ENCODE results near the gene GBE1.

DNA sequence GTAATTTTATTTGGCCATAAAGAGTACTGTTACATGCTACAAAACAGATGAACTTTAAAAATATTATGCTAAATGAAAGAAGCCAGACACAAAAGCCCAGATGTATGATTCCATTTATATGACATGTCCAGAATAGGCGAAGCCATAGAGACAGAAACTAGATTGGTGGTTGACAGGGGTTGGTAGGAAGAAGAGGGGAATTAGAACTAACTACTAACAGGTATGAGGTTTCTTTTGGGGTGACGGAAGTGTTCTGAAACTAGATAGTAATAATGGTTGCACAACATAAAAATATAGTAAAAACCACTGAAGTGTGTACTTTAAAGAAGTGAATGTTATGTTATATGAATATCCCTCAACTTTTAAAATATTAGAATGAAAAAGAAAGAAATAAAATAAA, 66.1 kb downstream of the GBE1 start:
- no peak for TF ChIP-seq EZH2phosphoT487 (conservative IDR thresholded peaks at IDR 0.05; ENCODE audit: low read length)
- TF ChIP-seq, protein P1, sequence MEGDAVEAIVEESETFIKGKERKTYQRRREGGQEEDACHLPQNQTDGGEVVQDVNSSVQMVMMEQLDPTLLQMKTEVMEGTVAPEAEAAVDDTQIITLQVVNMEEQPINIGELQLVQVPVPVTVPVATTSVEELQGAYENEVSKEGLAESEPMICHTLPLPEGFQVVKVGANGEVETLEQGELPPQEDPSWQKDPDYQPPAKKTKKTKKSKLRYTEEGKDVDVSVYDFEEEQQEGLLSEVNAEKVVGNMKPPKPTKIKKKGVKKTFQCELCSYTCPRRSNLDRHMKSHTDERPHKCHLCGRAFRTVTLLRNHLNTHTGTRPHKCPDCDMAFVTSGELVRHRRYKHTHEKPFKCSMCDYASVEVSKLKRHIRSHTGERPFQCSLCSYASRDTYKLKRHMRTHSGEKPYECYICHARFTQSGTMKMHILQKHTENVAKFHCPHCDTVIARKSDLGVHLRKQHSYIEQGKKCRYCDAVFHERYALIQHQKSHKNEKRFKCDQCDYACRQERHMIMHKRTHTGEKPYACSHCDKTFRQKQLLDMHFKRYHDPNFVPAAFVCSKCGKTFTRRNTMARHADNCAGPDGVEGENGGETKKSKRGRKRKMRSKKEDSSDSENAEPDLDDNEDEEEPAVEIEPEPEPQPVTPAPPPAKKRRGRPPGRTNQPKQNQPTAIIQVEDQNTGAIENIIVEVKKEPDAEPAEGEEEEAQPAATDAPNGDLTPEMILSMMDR (IDR thresholded peaks at IDR 0.05; ENCODE audit: insufficient read depth, low read length, poor library complexity, severe bottlenecking): no peak

Measured in SU-DHL-6 (cell line).